Lung (tissue), 12 donors: Measurements from ENCODE around the gene STX8. TPM values are rescaled to one million over a fixed set of nuclear protein-coding genes. Genes with fewer than 3 reads are reported as not detected.
"Not testable (repeated sequence)": the region's sequence is repeated elsewhere in the genome, so short reads cannot be mapped to it uniquely, and the experiment has no call there.

Experiments
- ATAC-seq: fragments of 200-7000 bp; cut with Tn5 transposase; one replicate; pipeline ENCODE4 v1.9.1; 2020; ENCODE audit warnings: moderate number of reproducible peaks; ENCODE audit not compliant: insufficient read depth, low FRiP score
- DNase-seq, 3 donors: peaks; one replicate each; pipeline ENCODE4 v3.0.0-alpha.2; 2013 to 2017
- H3K27ac ChIP-seq, 2 donors: one replicate each; pipeline ENCODE4 v1.5.1; 2013; ENCODE audit warnings: mild to moderate bottlenecking in 2 of 2, moderate library complexity in 2 of 2, control low read depth in 1 of 2, inconsistent platforms in 1 of 2, low read depth in 1 of 2, low read length in 1 of 2
- H3K27me3 ChIP-seq, 3 donors: one replicate each; pipeline ENCODE4 v1.5.1; 2013; ENCODE audit warnings: low read length in 2 of 3; ENCODE audit not compliant: control insufficient read depth in 3 of 3, insufficient read depth in 3 of 3
- H3K36me3 ChIP-seq, 4 donors: one replicate each; pipeline ENCODE4 v1.5.1; 2013; ENCODE audit warnings: low read length in 4 of 4, mild to moderate bottlenecking in 1 of 4, moderate library complexity in 1 of 4; ENCODE audit not compliant: control insufficient read depth in 4 of 4, insufficient read depth in 4 of 4
- H3K4me1 ChIP-seq, 5 donors: one replicate each; pipeline ENCODE4 v1.5.1; 2013; ENCODE audit warnings: low read length in 5 of 5, mild to moderate bottlenecking in 2 of 5, moderate library complexity in 1 of 5; ENCODE audit not compliant: control insufficient read depth in 5 of 5, insufficient read depth in 5 of 5
- H3K4me3 ChIP-seq: one replicate; pipeline ENCODE4 v1.5.1; 2013; ENCODE audit warnings: mild to moderate bottlenecking, control low read depth, moderate library complexity
- H3K9ac ChIP-seq, 2 donors: one replicate each; pipeline ENCODE4 v1.5.1; 2013; ENCODE audit warnings: low read length in 2 of 2, control low read depth in 1 of 2; ENCODE audit not compliant: insufficient read depth in 1 of 2
- H3K9me3 ChIP-seq, 4 donors: one replicate each; pipeline ENCODE4 v1.5.1; 2013; ENCODE audit warnings: low read length in 3 of 4, mild to moderate bottlenecking in 1 of 4, moderate library complexity in 1 of 4; ENCODE audit not compliant: control insufficient read depth in 4 of 4, insufficient read depth in 3 of 4
- WGBS, 2 donors: extraction: QIAGEN DNeasy Blood & Tissue Kit; methylation state at CpG; one replicate each; pipeline ENCODE4 v1.1.7; 2013; 5-methylcytosine and 5-hydroxymethylcytosine counted together
- polyA plus RNA-seq, 2 donors: library from polyadenylated mRNA; stranded (reverse); fragments of 200-250 nt; gene quantifications; one replicate each; pipeline ENCODE4 v1.2.1, GENCODE V29; 2013
- total RNA-seq, 2 donors: library from RNA; depleted of rRNA in 1 of 2; stranded (reverse); fragments of >200 nt in 1 of 2; gene quantifications; one replicate each; pipeline ENCODE4 v1.2.1, GENCODE V29; 2014 to 2021
- TF ChIP-seq, protein P1 (sequence below): IDR thresholded peaks from 2 replicates; pipeline ENCODE4 v1.5.1; 2012; ENCODE audit warnings: mild to moderate bottlenecking; ENCODE audit errors: control extremely low read depth, extremely low read depth
- donor health status: control.
- donor health status: control.
- donor health status: Bipolar disorder and iron deficiency.
- donor health status: healthy.
- donor health status: DM: yes; HTN: yes; CAD: no.

STX8 gene
- total and polyA plus RNA-seq, 4 donors: 36.5 to 81.1 (median 63.2) TPM

DNA sequence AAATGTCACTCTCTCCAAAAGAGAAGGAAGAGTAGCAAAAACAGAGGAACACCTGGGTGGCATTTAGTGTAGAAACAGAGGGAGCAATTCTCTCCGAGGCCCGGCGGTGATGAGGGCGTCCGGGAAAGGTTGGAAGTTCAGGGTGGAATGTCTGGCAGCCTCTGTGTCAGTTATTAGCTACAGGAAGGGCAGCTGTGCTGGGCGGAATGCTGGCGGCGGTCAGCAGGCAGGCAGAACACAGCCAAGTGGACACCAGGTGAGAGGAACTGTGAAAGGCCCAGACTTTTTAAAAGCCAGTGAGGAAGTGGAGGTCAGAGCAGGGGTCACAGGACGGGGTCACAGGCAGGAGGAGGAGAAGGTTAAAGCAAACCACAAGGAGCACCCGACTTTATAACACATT, 316.2 kb downstream of the STX8 start:
- Histone ChIP-seq H3K36me3 (no peaks in the 10 kb centered on the region), H3K4me3 (no peak overlapping the region), H3K27me3 (peaks cover 0 to 24% (median 0%) of the 10 kb centered on the region in 3 donors), H3K9ac (no peak overlapping the region), H3K4me1 (peaks cover 0 to 11% (median 0%) of the 10 kb centered on the region in 5 donors), H3K9me3 (peaks cover 0 to 4% (median 1%) of the 10 kb centered on the region in 4 donors), H3K27ac (no peak overlapping the region)
- DNase-seq (peak in 1 of 3 donors; percentile 34), ATAC-seq (no peak)
- TF ChIP-seq, protein P1, sequence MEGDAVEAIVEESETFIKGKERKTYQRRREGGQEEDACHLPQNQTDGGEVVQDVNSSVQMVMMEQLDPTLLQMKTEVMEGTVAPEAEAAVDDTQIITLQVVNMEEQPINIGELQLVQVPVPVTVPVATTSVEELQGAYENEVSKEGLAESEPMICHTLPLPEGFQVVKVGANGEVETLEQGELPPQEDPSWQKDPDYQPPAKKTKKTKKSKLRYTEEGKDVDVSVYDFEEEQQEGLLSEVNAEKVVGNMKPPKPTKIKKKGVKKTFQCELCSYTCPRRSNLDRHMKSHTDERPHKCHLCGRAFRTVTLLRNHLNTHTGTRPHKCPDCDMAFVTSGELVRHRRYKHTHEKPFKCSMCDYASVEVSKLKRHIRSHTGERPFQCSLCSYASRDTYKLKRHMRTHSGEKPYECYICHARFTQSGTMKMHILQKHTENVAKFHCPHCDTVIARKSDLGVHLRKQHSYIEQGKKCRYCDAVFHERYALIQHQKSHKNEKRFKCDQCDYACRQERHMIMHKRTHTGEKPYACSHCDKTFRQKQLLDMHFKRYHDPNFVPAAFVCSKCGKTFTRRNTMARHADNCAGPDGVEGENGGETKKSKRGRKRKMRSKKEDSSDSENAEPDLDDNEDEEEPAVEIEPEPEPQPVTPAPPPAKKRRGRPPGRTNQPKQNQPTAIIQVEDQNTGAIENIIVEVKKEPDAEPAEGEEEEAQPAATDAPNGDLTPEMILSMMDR: no peak
- 66 to 72% methylated on average over 10 of the region's 10 CpGs for WGBS, 2 donors

DNA sequence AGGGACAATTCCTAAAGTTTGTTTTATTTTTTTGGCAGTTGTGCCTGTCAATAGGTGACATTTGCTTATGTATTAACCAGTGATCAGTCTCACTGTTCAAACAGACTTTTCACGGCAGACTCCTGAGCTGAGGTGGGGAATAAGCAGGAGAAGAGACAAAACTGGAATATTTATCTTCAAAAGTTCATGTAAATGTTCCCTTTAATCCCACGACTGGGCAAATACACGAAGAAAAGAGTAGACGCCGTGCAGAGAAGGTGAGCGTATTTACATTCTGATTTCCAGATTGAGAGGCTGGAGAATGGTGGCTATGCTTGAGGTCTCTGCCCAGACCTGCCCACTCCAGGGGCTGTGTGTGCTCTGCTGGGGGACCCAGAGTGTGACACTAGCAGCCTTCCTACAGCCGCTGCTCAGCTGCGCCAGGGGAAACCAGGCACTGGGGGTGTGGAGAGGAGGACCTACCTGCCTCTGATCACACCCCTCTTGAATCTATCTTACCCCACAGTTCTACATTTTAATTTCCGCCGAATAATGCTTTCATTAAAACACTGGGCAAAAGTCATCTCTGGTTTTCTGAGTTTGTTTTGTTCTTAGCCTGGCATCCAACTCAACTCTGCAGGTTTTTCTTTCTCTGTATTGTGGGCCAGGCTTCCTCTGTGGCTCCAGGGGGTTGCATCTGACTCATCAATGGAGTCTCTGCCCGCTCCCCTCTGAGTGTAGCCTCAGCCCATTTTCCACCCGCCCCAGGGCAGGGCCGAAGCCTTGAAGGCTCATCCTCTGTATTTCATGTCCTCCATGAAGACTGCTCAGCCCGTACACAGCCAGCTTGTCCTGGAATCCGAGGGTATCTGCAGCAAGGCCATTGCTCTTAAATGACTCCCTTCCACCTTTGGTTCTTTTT, 317.3 kb downstream of the STX8 start:
- peaks cover 0 to 25% (median 0%) of the 10 kb centered on the region in 3 donors for H3K27me3 ChIP-seq
- no peak for DNase-seq
- peaks cover 0 to 11% (median 0%) of the 10 kb centered on the region in 5 donors for H3K4me1 ChIP-seq
- H3K9ac ChIP-seq: no peak overlapping the region
- TF ChIP-seq, protein P1: no peak
- 85 to 87% methylated on average over 15 of the region's 15 CpGs for WGBS, 2 donors
- H3K27ac ChIP-seq: no peak overlapping the region
- no peak overlapping the region for H3K4me3 ChIP-seq
- H3K9me3 ChIP-seq: no peaks in the 10 kb centered on the region
- H3K36me3 ChIP-seq: no peaks in the 10 kb centered on the region
- ATAC-seq: no peak

DNA sequence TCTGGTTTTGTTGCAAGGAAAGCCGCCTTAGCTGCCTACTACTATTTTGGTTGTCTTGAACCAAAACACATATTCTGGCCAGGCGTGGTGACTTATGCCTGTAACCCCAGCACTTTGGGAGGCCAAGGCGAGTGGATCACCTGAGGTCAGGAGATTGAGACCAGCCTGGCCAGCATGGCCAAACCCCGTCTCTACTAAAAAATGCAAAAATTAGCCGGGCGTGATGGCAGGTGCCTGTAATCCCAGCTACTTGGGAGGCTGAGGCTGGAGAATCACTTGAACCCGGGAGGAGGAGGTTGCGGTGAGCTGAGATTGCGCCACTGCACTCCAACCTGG, 318.0 kb downstream of the STX8 start:
- H3K9ac ChIP-seq, H3K27ac ChIP-seq, H3K9me3 ChIP-seq, H3K4me3 ChIP-seq, DNase-seq, H3K36me3 ChIP-seq, ATAC-seq: not testable (repeated sequence)
- peaks cover 0 to 32% (median 0%) of the 10 kb centered on the region in 3 donors for H3K27me3 ChIP-seq
- H3K4me1 ChIP-seq: peaks cover 0 to 11% (median 0%) of the 10 kb centered on the region in 5 donors
- WGBS, 2 donors: 88 to 94% methylated on average over 9 of the region's 9 CpGs

DNA sequence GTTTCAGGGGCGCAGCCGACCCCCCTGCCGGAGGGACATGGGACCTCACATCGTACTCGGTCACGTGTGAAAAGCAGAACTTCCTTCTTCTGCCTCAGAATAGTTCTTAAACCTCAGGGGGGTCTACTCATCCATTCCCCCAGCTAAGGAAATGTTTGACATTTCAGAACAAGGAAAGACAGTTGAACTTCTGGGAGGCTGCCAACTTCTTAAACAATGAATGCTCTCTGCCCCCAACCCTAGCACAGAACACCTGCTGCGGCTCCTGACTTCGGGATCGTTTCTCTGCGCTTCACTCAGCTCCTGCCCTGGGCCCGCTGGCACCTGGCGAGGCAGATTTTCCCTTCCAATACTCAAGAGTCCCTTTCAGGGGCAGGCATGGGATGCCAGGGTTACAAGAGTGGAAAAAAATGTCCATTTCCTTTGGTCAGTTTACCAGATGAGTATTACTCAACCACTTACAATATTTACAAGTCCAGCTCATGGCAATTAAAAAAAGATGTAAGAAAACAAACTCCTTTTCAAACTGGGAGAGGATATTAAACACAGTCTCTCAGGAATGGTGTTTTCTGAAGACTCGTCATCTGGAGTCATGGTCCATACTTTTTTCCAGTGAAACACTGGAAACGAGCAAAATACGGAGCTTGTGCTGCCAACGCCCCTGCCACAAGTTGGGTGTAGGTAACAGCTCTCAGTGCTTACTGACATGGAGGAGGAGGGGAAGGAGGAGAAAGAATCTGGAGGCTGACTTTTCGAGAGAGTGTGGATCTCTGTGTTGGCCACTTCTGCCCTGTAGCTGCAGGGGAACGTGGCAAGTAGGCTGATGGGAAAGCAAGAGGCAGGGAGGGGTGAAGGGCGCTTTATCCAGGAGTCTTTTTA, 318.6 kb downstream of the STX8 start:
- DNase-seq (no peak), ATAC-seq (no peak)
- Histone ChIP-seq H3K36me3 (no peaks in the 10 kb centered on the region), H3K27me3 (peaks cover 0 to 29% (median 0%) of the 10 kb centered on the region in 3 donors), H3K4me1 (peaks cover 0 to 11% (median 0%) of the 10 kb centered on the region in 5 donors), H3K9ac (no peak overlapping the region), H3K4me3 (no peak overlapping the region), H3K9me3 (no peaks in the 10 kb centered on the region), H3K27ac (peak overlapping the region in 1 of 2 donors; percentile 34)
- WGBS, 2 donors: 31 to 39% methylated on average over 19 of the region's 19 CpGs
- TF ChIP-seq, protein P1: no peak
